ENCODE data around the gene IRX3.

IRX3 gene

DNA sequence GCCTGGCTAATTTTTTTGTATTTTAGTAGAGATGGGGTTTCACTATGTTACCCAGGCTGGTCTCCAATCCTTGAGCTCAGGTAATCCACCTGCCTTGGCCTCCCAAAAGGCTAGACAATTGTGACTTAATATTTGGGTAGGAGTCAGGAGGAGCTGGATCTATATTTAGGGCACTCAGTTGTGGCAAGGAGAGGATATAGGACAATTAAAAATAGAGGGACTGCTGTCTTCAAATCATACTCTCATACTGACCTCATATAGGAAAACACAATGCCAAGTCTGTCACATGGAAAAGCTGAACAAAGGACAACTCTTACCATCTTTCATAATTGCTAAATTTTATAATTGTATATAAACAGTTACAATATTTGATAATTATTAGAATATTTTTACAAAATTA lies 17.1 kb downstream of the IRX3 start:
- no peak overlapping the region for H2BK15ac ChIP-seq (ENCODE audit: low read depth, poor library complexity, severe bottlenecking)
- no peak overlapping the region for H2BK12ac ChIP-seq (ENCODE audit: low read length in 2 of 2)
- H3K4me1 ChIP-seq (ENCODE audit: control insufficient read depth, insufficient read depth, low read depth, low read length) = no peaks in the 10 kb centered on the region

DNA sequence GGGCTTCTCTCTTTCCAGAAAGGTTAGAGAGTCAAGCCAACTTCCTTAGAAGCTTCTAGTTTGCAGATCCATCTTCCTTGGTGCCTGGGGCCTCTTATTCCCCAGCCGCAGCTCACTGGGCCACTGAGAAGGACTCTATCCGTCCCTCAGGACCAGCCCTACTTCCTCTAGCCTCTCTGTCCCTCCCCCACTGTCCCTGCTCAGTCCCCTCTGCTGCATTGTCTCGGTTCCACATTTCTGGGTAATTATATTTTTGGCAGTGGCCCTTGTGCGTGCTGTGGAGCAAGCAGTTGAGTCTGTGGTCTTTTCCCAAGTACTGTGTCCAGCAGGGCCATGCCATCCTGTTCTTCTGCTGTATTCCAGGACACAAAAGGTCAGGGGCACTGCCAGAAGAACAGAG lies 17.8 kb downstream of the IRX3 start:
- no peak overlapping the region for H3K4ac ChIP-seq (ENCODE audit: low read depth in 1 of 2, low read length in 2 of 2)
- H3K27me3 ChIP-seq (ENCODE audit: control insufficient read depth in 1 of 2, insufficient read depth in 1 of 2, low read length in 2 of 2) = no peaks in the 10 kb centered on the region
- H3K4me1 ChIP-seq (ENCODE audit: control insufficient read depth, insufficient read depth, low read depth, low read length) = no peaks in the 10 kb centered on the region
- no peak overlapping the region for H2BK15ac ChIP-seq (ENCODE audit: low read depth, poor library complexity, severe bottlenecking)
- no peak overlapping the region for H2AK5ac ChIP-seq (ENCODE audit: low read length, severe bottlenecking)
- no peak overlapping the region for H3K4me2 ChIP-seq (ENCODE audit: low read length, poor library complexity, severe bottlenecking)
- 69% methylated on average over 4 of the region's 4 CpGs for WGBS
- no peak overlapping the region for H2BK12ac ChIP-seq (ENCODE audit: low read length in 2 of 2)
- H3K27ac ChIP-seq (ENCODE audit: low read length, poor library complexity, severe bottlenecking) = no peak overlapping the region
- no peaks in the 10 kb centered on the region for H3K79me1 ChIP-seq (replicated peaks; ENCODE audit: low read length, poor library complexity, severe bottlenecking)
- H4K8ac ChIP-seq (ENCODE audit: low read length) = no peak overlapping the region
- peaks cover 4% of the 10 kb centered on the region for H3K9me3 ChIP-seq (ENCODE audit: control insufficient read depth, low read length)
- no peak for DNase-seq
- H3K14ac ChIP-seq (ENCODE audit: low read length in 2 of 2) = no peak overlapping the region
- H3K18ac ChIP-seq (ENCODE audit: low read depth in 1 of 2, low read length in 2 of 2) = no peak overlapping the region
- no peak overlapping the region for H2AFZ ChIP-seq (ENCODE audit: low read depth, low read length)
- H4K91ac ChIP-seq (ENCODE audit: low read length) = no peak overlapping the region
- no peak overlapping the region for H3K9ac ChIP-seq (ENCODE audit: low read length)
- H3K4me3 ChIP-seq (ENCODE audit: insufficient read depth in 1 of 2, low read depth in 1 of 2, low read length in 2 of 2) = no peak overlapping the region
- no peak overlapping the region for H2BK120ac ChIP-seq (ENCODE audit: low read depth, low read length)
- H3K36me3 ChIP-seq (ENCODE audit: control insufficient read depth in 1 of 2, insufficient read depth in 2 of 2, low read depth in 1 of 2, low read length in 2 of 2) = no peaks in the 10 kb centered on the region
- H3K23ac ChIP-seq (ENCODE audit: low read length in 2 of 2) = no peak overlapping the region
- H2BK5ac ChIP-seq (ENCODE audit: low read depth, low read length, poor library complexity, severe bottlenecking) = no peak overlapping the region

More for the DNA sequence above, 17.1 kb downstream of the IRX3 start:
- no peak overlapping the region for H3K4me2 ChIP-seq (ENCODE audit: low read length, poor library complexity, severe bottlenecking)
- no peaks in the 10 kb centered on the region for H3K79me1 ChIP-seq (replicated peaks; ENCODE audit: low read length, poor library complexity, severe bottlenecking)
- no peak overlapping the region for H4K8ac ChIP-seq (ENCODE audit: low read length)
- no peak overlapping the region for H2BK120ac ChIP-seq (ENCODE audit: low read depth, low read length)
- no peak overlapping the region for H3K23ac ChIP-seq (ENCODE audit: low read length in 2 of 2)
- no peak overlapping the region for H3K9ac ChIP-seq (ENCODE audit: low read length)
- H3K14ac ChIP-seq (ENCODE audit: low read length in 2 of 2) = no peak overlapping the region
- no peak overlapping the region for H4K91ac ChIP-seq (ENCODE audit: low read length)
- no peak overlapping the region for H3K18ac ChIP-seq (ENCODE audit: low read depth in 1 of 2, low read length in 2 of 2)
- H3K9me3 ChIP-seq (ENCODE audit: control insufficient read depth, low read length) = peaks cover 4% of the 10 kb centered on the region
- H3K27ac ChIP-seq (ENCODE audit: low read length, poor library complexity, severe bottlenecking) = no peak overlapping the region
- no peak overlapping the region for H3K4ac ChIP-seq (ENCODE audit: low read depth in 1 of 2, low read length in 2 of 2)
- H2AK5ac ChIP-seq (ENCODE audit: low read length, severe bottlenecking) = no peak overlapping the region
- H3K27me3 ChIP-seq (ENCODE audit: control insufficient read depth in 1 of 2, insufficient read depth in 1 of 2, low read length in 2 of 2) = no peaks in the 10 kb centered on the region
- no peak overlapping the region for H3K4me3 ChIP-seq (ENCODE audit: insufficient read depth in 1 of 2, low read depth in 1 of 2, low read length in 2 of 2)
- H2BK5ac ChIP-seq (ENCODE audit: low read depth, low read length, poor library complexity, severe bottlenecking) = no peak overlapping the region
- DNase-seq = no peak
- H2AFZ ChIP-seq (ENCODE audit: low read depth, low read length) = no peak overlapping the region
- H3K36me3 ChIP-seq (ENCODE audit: control insufficient read depth in 1 of 2, insufficient read depth in 2 of 2, low read depth in 1 of 2, low read length in 2 of 2) = no peaks in the 10 kb centered on the region

DNA sequence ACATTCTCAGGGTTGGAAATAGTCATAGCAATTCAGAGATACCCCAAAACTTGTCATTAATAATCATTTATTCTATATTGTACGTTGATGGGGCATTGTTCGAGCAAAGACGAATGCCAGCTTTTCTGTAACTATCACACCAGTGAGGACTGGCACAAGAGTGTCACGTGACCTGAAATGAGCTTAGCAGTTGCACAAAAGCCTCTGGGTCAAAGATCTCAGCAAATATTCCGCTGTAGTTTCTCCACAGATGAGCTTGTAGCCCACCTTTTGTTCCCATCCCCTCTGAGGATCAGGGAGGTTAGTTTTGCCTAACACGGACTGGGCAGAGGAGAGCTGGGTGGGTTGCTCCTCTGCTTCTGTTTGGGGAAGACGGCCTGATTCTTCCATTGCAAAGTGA lies 18.2 kb downstream of the IRX3 start:
- DNase-seq = no peak
- Histone ChIP-seq H3K4me2 (ENCODE audit: low read length, poor library complexity, severe bottlenecking) (no peak overlapping the region), H2BK15ac (ENCODE audit: low read depth, poor library complexity, severe bottlenecking) (no peak overlapping the region), H3K18ac (ENCODE audit: low read depth in 1 of 2, low read length in 2 of 2) (no peak overlapping the region), H3K4ac (ENCODE audit: low read depth in 1 of 2, low read length in 2 of 2) (no peak overlapping the region), H2BK5ac (ENCODE audit: low read depth, low read length, poor library complexity, severe bottlenecking) (no peak overlapping the region), H3K36me3 (ENCODE audit: control insufficient read depth in 1 of 2, insufficient read depth in 2 of 2, low read depth in 1 of 2, low read length in 2 of 2) (no peaks in the 10 kb centered on the region), H2BK12ac (ENCODE audit: low read length in 2 of 2) (no peak overlapping the region), H4K8ac (ENCODE audit: low read length) (no peak overlapping the region), H3K9me3 (ENCODE audit: control insufficient read depth, low read length) (peaks cover 4% of the 10 kb centered on the region), H3K79me1 (replicated peaks; ENCODE audit: low read length, poor library complexity, severe bottlenecking) (no peaks in the 10 kb centered on the region), H3K4me3 (ENCODE audit: insufficient read depth in 1 of 2, low read depth in 1 of 2, low read length in 2 of 2) (no peak overlapping the region), H2AFZ (ENCODE audit: low read depth, low read length) (no peak overlapping the region), H3K27me3 (ENCODE audit: control insufficient read depth in 1 of 2, insufficient read depth in 1 of 2, low read length in 2 of 2) (no peaks in the 10 kb centered on the region), H3K23ac (ENCODE audit: low read length in 2 of 2) (no peak overlapping the region), H3K9ac (ENCODE audit: low read length) (no peak overlapping the region), H3K27ac (ENCODE audit: low read length, poor library complexity, severe bottlenecking) (no peak overlapping the region), H3K14ac (ENCODE audit: low read length in 2 of 2) (no peak overlapping the region), H4K91ac (ENCODE audit: low read length) (no peak overlapping the region), H2BK120ac (ENCODE audit: low read depth, low read length) (no peak overlapping the region), H3K4me1 (ENCODE audit: control insufficient read depth, insufficient read depth, low read depth, low read length) (no peaks in the 10 kb centered on the region), H2AK5ac (ENCODE audit: low read length, severe bottlenecking) (no peak overlapping the region)
- 77% methylated on average over 7 of the region's 7 CpGs for WGBS

DNA sequence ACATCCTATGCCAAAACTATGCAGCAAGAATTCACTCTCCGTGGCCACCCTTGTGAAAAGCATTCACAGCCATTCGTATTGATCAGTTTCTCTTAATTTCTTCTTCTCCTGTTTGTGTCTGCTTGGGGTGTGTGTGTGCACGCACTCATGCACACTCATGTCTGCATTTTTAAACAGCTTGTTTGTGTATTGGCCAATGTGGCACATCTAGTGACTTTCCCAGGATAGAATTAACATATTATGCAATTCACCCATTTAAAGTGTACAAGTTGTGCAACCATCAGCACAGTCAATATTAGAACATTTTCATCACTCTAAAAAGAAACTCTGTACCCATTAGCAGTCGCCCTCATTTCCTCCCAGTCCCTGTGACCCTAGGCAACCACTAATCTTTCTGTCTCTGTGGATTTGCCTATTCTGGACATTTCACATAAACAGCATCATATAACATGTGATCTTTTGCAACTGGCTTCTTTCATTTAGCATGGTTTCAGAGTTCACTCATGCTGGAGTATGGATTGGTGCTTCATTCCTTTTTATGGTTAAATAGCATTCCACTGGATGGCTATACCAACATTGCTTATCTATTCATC lies 20.1 kb downstream of the IRX3 start:
- no peak overlapping the region for H2AK5ac ChIP-seq (ENCODE audit: low read length, severe bottlenecking)
- H3K79me1 ChIP-seq (replicated peaks; ENCODE audit: low read length, poor library complexity, severe bottlenecking) = no peaks in the 10 kb centered on the region
- no peak overlapping the region for H3K9ac ChIP-seq (ENCODE audit: low read length)
- no peak overlapping the region for H3K4me3 ChIP-seq (ENCODE audit: insufficient read depth in 1 of 2, low read depth in 1 of 2, low read length in 2 of 2)
- H3K23ac ChIP-seq (ENCODE audit: low read length in 2 of 2) = no peak overlapping the region
- WGBS = 85% methylated on average over 4 of the region's 4 CpGs
- H3K36me3 ChIP-seq (ENCODE audit: control insufficient read depth in 1 of 2, insufficient read depth in 2 of 2, low read depth in 1 of 2, low read length in 2 of 2) = no peaks in the 10 kb centered on the region
- H3K27ac ChIP-seq (ENCODE audit: low read length, poor library complexity, severe bottlenecking) = no peak overlapping the region
- H3K4me2 ChIP-seq (ENCODE audit: low read length, poor library complexity, severe bottlenecking) = no peak overlapping the region
- peak; percentile 50 for DNase-seq
- H3K18ac ChIP-seq (ENCODE audit: low read depth in 1 of 2, low read length in 2 of 2) = no peak overlapping the region
- H3K27me3 ChIP-seq (ENCODE audit: control insufficient read depth in 1 of 2, insufficient read depth in 1 of 2, low read length in 2 of 2) = no peaks in the 10 kb centered on the region
- peaks cover 4% of the 10 kb centered on the region for H3K9me3 ChIP-seq (ENCODE audit: control insufficient read depth, low read length)
- H3K14ac ChIP-seq (ENCODE audit: low read length in 2 of 2) = no peak overlapping the region
- H3K4ac ChIP-seq (ENCODE audit: low read depth in 1 of 2, low read length in 2 of 2) = no peak overlapping the region
- no peak overlapping the region for H2BK120ac ChIP-seq (ENCODE audit: low read depth, low read length)
- no peak overlapping the region for H2BK12ac ChIP-seq (ENCODE audit: low read length in 2 of 2)
- H4K91ac ChIP-seq (ENCODE audit: low read length) = no peak overlapping the region
- H3K4me1 ChIP-seq (ENCODE audit: control insufficient read depth, insufficient read depth, low read depth, low read length) = no peaks in the 10 kb centered on the region
- no peak overlapping the region for H2AFZ ChIP-seq (ENCODE audit: low read depth, low read length)
- no peak overlapping the region for H2BK5ac ChIP-seq (ENCODE audit: low read depth, low read length, poor library complexity, severe bottlenecking)
- H4K8ac ChIP-seq (ENCODE audit: low read length) = no peak overlapping the region
- no peak overlapping the region for H2BK15ac ChIP-seq (ENCODE audit: low read depth, poor library complexity, severe bottlenecking)
